ENCODE measurements around the gene EMID1.
A peak's percentile ranks its signal among the peaks of the same experiment; 100 is the strongest.

EMID1 gene

DNA sequence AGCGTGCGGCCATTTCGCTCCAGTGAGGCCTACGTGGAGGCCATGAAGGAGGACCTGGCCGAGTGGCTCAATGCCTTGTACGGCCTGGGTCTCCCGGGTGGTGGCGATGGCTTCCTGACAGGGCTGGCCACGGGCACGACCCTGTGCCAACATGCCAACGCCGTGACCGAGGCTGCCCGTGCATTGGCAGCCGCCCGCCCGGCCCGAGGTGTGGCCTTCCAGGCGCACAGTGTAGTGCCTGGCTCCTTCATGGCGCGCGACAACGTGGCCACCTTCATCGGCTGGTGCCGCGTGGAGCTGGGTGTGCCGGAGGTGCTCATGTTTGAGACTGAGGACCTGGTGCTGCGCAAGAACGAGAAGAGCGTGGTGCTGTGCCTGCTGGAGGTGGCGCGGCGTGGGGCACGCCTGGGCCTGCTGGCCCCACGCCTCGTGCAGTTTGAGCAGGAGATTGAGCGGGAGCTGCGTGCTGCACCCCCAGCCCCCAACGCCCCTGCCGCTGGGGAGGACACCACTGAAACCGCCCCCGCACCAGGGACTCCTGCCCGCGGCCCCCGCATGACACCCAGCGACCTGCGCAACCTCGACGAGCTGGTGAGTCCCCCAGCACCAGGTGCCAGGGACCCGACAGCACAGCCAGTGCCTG lies 102.6 kb downstream of the EMID1 start:
- no peak for DNase-seq (ENCODE audit: extremely low read depth, low read depth)
- peak overlapping the region; percentile 76 for H3K4me3 ChIP-seq (replicated peaks; ENCODE audit: low read depth, low read length)
- TF ChIP-seq, protein P1, sequence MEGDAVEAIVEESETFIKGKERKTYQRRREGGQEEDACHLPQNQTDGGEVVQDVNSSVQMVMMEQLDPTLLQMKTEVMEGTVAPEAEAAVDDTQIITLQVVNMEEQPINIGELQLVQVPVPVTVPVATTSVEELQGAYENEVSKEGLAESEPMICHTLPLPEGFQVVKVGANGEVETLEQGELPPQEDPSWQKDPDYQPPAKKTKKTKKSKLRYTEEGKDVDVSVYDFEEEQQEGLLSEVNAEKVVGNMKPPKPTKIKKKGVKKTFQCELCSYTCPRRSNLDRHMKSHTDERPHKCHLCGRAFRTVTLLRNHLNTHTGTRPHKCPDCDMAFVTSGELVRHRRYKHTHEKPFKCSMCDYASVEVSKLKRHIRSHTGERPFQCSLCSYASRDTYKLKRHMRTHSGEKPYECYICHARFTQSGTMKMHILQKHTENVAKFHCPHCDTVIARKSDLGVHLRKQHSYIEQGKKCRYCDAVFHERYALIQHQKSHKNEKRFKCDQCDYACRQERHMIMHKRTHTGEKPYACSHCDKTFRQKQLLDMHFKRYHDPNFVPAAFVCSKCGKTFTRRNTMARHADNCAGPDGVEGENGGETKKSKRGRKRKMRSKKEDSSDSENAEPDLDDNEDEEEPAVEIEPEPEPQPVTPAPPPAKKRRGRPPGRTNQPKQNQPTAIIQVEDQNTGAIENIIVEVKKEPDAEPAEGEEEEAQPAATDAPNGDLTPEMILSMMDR (IDR thresholded peaks at IDR 0.05; ENCODE audit: low read depth, low read length, missing control alignments): no peak

DNA sequence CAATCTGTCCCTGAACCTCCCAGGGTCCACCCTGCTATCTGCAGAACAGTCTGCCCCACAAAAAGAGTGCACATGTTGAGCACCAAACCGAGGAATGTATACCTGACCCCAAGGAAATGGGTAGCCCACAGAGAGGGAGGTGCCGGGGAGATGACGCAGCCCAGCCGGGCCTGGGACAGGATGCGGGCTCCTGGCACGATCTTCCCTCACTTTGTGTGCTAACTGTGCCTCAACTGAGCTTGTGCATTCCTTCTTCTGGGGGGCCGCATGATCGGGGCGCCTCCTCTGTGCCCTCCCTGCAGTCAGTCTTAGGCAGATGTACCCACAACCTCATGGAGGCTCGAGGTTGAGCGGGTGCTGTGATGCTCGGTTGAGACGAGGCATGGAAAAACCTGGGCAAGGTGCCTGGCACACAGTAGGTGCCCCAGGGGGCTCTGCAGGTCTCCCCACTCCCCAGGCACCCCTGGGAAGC lies 103.1 kb downstream of the EMID1 start:
- H3K4me3 ChIP-seq (replicated peaks; ENCODE audit: low read depth, low read length): peak overlapping the region; percentile 23
- no peak for DNase-seq (ENCODE audit: extremely low read depth, low read depth)
- TF ChIP-seq, protein P1 (IDR thresholded peaks at IDR 0.05; ENCODE audit: low read depth, low read length, missing control alignments): no peak
